ENCODE data around the gene RAB33B.
"Not testable (repeated sequence)": the region's sequence is repeated elsewhere in the genome, so short reads cannot be mapped to it uniquely, and the experiment has no call there.

GRCh38 chr4:139447078-139447477, 6.8 kb upstream of the RAB33B start:
- TF ChIP-seq CTCF (conservative IDR thresholded peaks at IDR 0.05; ENCODE audit: low read length); EZH2phosphoT487 (IDR thresholded peaks at IDR 0.05; ENCODE audit: borderline replicate concordance, low read depth, low read length): not testable (repeated sequence)

Measured in OCI-LY7 (cell line).